Measurements from ENCODE around the gene DNAH14.

Gene DNAH14

GRCh38 chr1:225418059-225418458, 488.6 kb downstream of the DNAH14 start:
- peaks cover 52% of the 10 kb centered on the region for H3K79me2 ChIP-seq (ENCODE audit: insufficient read depth, low read depth)
- no peak overlapping the region for H3K9ac ChIP-seq
- H3K36me3 ChIP-seq (ENCODE audit: insufficient read depth), result peaks cover 5% of the 10 kb centered on the region; the same call in 1 of the 2 replicates
- H3K4me1 ChIP-seq (ENCODE audit: low read depth, poor library complexity, severe bottlenecking), result peaks cover 4% of the 10 kb centered on the region
- no peak overlapping the region for H3K4me2 ChIP-seq
- H3K4me3 ChIP-seq (IDR thresholded peaks at IDR 0.05; ENCODE audit: insufficient read depth, low read depth, low read length), result no peak overlapping the region
- H3K27ac ChIP-seq, result no peak overlapping the region
- H2AFZ ChIP-seq (ENCODE audit: low read depth), result no peak overlapping the region
- no peaks in the 10 kb centered on the region for H4K20me1 ChIP-seq (ENCODE audit: insufficient read depth)
- no peaks in the 10 kb centered on the region for H3K27me3 ChIP-seq (ENCODE audit: insufficient read depth, low read depth)
- no peak for TF ChIP-seq CTCF (conservative IDR thresholded peaks at IDR 0.05; ENCODE audit: low read depth, low read length)

DNA sequence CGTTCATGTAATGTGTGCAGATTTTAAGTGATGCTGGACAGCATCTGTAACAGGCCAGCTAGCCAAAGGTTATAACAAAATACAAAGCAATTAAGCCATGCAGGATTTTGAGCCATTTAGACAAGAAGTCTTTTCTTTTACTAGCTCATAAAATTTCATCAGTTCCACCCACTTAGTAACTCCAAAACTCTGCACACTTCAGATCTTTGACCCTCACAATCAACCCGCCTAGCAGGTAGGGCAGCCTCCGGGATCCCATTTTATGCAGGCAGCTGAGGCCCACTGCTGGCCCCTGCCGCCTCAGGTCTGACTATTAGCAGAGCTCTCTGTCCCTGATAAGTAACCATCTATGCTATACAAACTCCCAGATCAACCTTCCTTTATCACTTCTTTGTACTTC, 489.1 kb downstream of the DNAH14 start:
- Histone ChIP-seq H4K20me1 (ENCODE audit: insufficient read depth) (no peaks in the 10 kb centered on the region), H3K4me1 (ENCODE audit: low read depth, poor library complexity, severe bottlenecking) (peaks cover 4% of the 10 kb centered on the region), H3K4me2 (no peak overlapping the region), H3K9ac (no peak overlapping the region), H3K27ac (no peak overlapping the region), H2AFZ (ENCODE audit: low read depth) (no peak overlapping the region), H3K27me3 (ENCODE audit: insufficient read depth, low read depth) (no peaks in the 10 kb centered on the region), H3K79me2 (ENCODE audit: insufficient read depth, low read depth) (peaks cover 56% of the 10 kb centered on the region), H3K36me3 (ENCODE audit: insufficient read depth) (peaks cover 5% of the 10 kb centered on the region; the same call in 1 of the 2 replicates), H3K4me3 (IDR thresholded peaks at IDR 0.05; ENCODE audit: insufficient read depth, low read depth, low read length) (no peak overlapping the region)
- TF ChIP-seq CTCF (conservative IDR thresholded peaks at IDR 0.05; ENCODE audit: low read depth, low read length), result no peak

DNA sequence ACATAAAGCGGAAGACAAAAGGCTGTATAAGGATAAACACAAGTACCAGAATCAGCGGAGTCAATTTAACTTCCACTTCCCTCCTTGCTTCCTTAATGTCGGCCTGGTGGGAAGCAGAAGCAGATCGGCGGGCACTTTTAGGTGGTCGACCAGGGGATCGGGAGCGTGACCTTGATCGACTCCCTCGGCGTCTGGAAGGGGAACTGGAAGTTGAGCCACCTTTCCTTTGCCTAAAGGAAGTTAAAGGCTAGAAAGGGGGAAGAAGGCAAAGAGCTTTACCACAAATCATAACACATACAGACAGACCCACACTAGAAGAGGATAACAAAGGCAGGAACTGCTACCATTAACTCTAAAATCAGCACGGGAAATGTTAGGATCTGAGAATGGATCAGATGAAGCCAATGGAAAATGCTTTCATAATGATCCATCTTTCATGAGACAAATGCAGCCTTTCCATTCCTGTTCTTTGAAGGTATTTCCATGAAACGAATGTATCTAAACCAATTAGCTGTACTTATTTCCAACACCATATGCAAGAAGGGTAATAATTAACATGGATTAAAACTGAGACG, 492.6 kb downstream of the DNAH14 start:
- Histone ChIP-seq H2AFZ (ENCODE audit: low read depth) (no peak overlapping the region), H3K27ac (no peak overlapping the region), H3K4me1 (ENCODE audit: low read depth, poor library complexity, severe bottlenecking) (peaks cover 24% of the 10 kb centered on the region), H3K4me3 (IDR thresholded peaks at IDR 0.05; ENCODE audit: insufficient read depth, low read depth, low read length) (no peak overlapping the region), H3K4me2 (no peak overlapping the region), H3K36me3 (ENCODE audit: insufficient read depth) (peaks cover 5% of the 10 kb centered on the region; the same call in 1 of the 2 replicates), H3K79me2 (ENCODE audit: insufficient read depth, low read depth) (peaks cover 86% of the 10 kb centered on the region), H3K9ac (no peak overlapping the region), H4K20me1 (ENCODE audit: insufficient read depth) (peaks cover 21% of the 10 kb centered on the region), H3K27me3 (ENCODE audit: insufficient read depth, low read depth) (no peaks in the 10 kb centered on the region)
- no peak for TF ChIP-seq CTCF (conservative IDR thresholded peaks at IDR 0.05; ENCODE audit: low read depth, low read length)

- Histone ChIP-seq H3K4me3 (IDR thresholded peaks at IDR 0.05; ENCODE audit: insufficient read depth, low read depth, low read length) (no peak overlapping the region), H3K4me2 (no peak overlapping the region), H2AFZ (ENCODE audit: low read depth) (no peak overlapping the region), H3K4me1 (ENCODE audit: low read depth, poor library complexity, severe bottlenecking) (peaks cover 24% of the 10 kb centered on the region), H3K79me2 (ENCODE audit: insufficient read depth, low read depth) (peaks cover 93% of the 10 kb centered on the region), H3K36me3 (ENCODE audit: insufficient read depth) (peaks cover under 1% of the 10 kb centered on the region; the same call in 1 of the 2 replicates), H3K9ac (no peak overlapping the region), H4K20me1 (ENCODE audit: insufficient read depth) (peaks cover 21% of the 10 kb centered on the region), H3K27me3 (ENCODE audit: insufficient read depth, low read depth) (no peaks in the 10 kb centered on the region), H3K27ac (no peak overlapping the region)
- TF ChIP-seq CTCF (conservative IDR thresholded peaks at IDR 0.05; ENCODE audit: low read depth, low read length), result no peak
These were observed 493.5 kb downstream of the DNAH14 start for GRCh38 chr1:225422795-225423517.
